Stimulated activated CD4-positive, alpha-beta T cell treated with anti-CD3 and anti-CD28 coated beads, Interleukin-4, amount 100 ng/mL, for 48 hours (primary cell): ENCODE data around the gene AKR7A2.

Experiments
- DNase-seq, 2 donors: peaks; one replicate each; pipeline ENCODE4 v3.0.0-alpha.2; 2020; ENCODE audit warnings: low read depth in 2 of 2

Gene AKR7A2

GRCh38 chr1:19325958-19326747, 14.2 kb upstream of the AKR7A2 start:
- DNase-seq: no peak

- DNase-seq: no peak
Measured at GRCh38 chr1:19325368-19325957, 13.5 kb upstream of the AKR7A2 start.

GRCh38 chr1:19324665-19324990, 12.7 kb upstream of the AKR7A2 start:
- DNase-seq: no peak

GRCh38 chr1:19323987-19324664, 12.2 kb upstream of the AKR7A2 start:
- no peak for DNase-seq

GRCh38 chr1:19322481-19322880, 10.5 kb upstream of the AKR7A2 start:
- no peak for DNase-seq

GRCh38 chr1:19321071-19321470, 9.1 kb upstream of the AKR7A2 start:
- DNase-seq: no peak

GRCh38 chr1:19319196-19319595, 7.3 kb upstream of the AKR7A2 start:
- DNase-seq: no peak

- no peak for DNase-seq
Measured at GRCh38 chr1:19317126-19317910, 5.4 kb upstream of the AKR7A2 start.

- no peak for DNase-seq
Measured at GRCh38 chr1:19315378-19316198, 3.6 kb upstream of the AKR7A2 start.

GRCh38 chr1:19313961-19314882, 2.3 kb upstream of the AKR7A2 start:
- no peak for DNase-seq

- no peak for DNase-seq
Measured at GRCh38 chr1:19313636-19313959, 1.7 kb upstream of the AKR7A2 start.

- peak in 1 of 2 donors; percentile 32 for DNase-seq
Measured at GRCh38 chr1:19312782-19313635, 1.1 kb upstream of the AKR7A2 start.

- no peak for DNase-seq
Measured at GRCh38 chr1:19311503-19311930, 427 bp downstream of the AKR7A2 start.

GRCh38 chr1:19310720-19311502, 1.0 kb downstream of the AKR7A2 start:
- no peak for DNase-seq

- no peak for DNase-seq
Measured at GRCh38 chr1:19310061-19310460, 1.9 kb downstream of the AKR7A2 start.

GRCh38 chr1:19309123-19309813, 2.7 kb downstream of the AKR7A2 start:
- no peak for DNase-seq

GRCh38 chr1:19308509-19308907, 3.4 kb downstream of the AKR7A2 start:
- DNase-seq: no peak
